Measurements from ENCODE around the gene IRS2. TPM values are rescaled to one million over a fixed set of nuclear protein-coding genes. Genes with fewer than 3 reads are reported as not detected.

The IRS2 gene
- total and polyA plus RNA-seq, 4 donors, result 4.0 to 9.1 (median 6.7) TPM

GRCh38 chr13:109795011-109795410, 8.6 kb upstream of the IRS2 start:
- no peaks in the 10 kb centered on the region for H3K27me3 ChIP-seq (ENCODE audit: control insufficient read depth in 4 of 4, insufficient read depth in 4 of 4, low read length in 3 of 4)
- H3K4me1 ChIP-seq (ENCODE audit: control insufficient read depth in 4 of 4, insufficient read depth in 4 of 4, low read length in 3 of 4), result peaks cover 0 to 11% (median 9%) of the 10 kb centered on the region in 4 donors
- no peak overlapping the region for H3K27ac ChIP-seq (ENCODE audit: low read depth in 1 of 2, low read length in 2 of 2)
- DNase-seq (ENCODE audit: low spot score), result no peak
- WGBS, result 25% methylated on average over 2 of the region's 2 CpGs
- H3K9me3 ChIP-seq (ENCODE audit: control insufficient read depth in 4 of 4, low read length in 3 of 4), result no peaks in the 10 kb centered on the region
- TF ChIP-seq GABPA (IDR thresholded peaks at IDR 0.05 in 1 of 2, conservative IDR thresholded peaks at IDR 0.05 in 1 of 2) (no peak), EGR1 (IDR thresholded peaks at IDR 0.05; ENCODE audit: low read depth in 2 of 2) (no peak), FOXA1 (IDR thresholded peaks at IDR 0.05) (no peak)
- H3K4me3 ChIP-seq (ENCODE audit: low read depth in 1 of 3, low read length in 3 of 3), result no peak overlapping the region
- H3K36me3 ChIP-seq (ENCODE audit: control insufficient read depth in 4 of 4, insufficient read depth in 3 of 4, low read depth in 1 of 4, low read length in 3 of 4), result no peaks in the 10 kb centered on the region
- no peak overlapping the region for H3K9ac ChIP-seq (ENCODE audit: low read depth in 1 of 2, low read length in 2 of 2)

DNA sequence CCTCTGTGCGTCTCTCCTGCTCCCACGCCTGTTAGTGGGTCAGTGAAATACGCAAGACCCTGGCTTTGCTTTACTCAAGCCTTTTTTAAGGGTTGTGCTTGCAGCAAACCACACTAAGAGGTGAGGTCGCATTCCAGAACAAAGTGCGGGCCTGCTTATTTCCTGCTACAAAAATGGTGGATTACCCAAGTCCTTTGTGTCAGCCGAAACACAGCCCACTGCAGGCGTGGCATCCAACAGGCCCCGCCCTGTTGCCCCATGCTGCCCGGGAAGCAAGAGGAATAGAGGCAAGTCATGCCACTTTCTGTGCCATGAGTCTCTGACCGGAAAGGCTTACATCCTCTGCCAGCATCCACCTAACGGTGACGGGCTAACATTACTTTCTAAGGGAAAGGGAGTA, 7.7 kb upstream of the IRS2 start:
- H3K4me3 ChIP-seq (ENCODE audit: low read depth in 1 of 3, low read length in 3 of 3), result no peak overlapping the region
- H3K4me1 ChIP-seq (ENCODE audit: control insufficient read depth in 4 of 4, insufficient read depth in 4 of 4, low read length in 3 of 4), result peaks cover 0 to 18% (median 16%) of the 10 kb centered on the region in 4 donors
- TF ChIP-seq HNF4A (conservative IDR thresholded peaks at IDR 0.05), result no peak
- no peak for TF ChIP-seq CTCF (IDR thresholded peaks at IDR 0.05; ENCODE audit: low read depth, low read length, missing input control)
- no peak for TF ChIP-seq YY1 (IDR thresholded peaks at IDR 0.05)
- TF ChIP-seq MAX (IDR thresholded peaks at IDR 0.05), result no peak
- no peak for TF ChIP-seq TAF1 (conservative IDR thresholded peaks at IDR 0.05)
- no peak for TF ChIP-seq EGR1 (IDR thresholded peaks at IDR 0.05; ENCODE audit: low read depth in 2 of 2)
- TF ChIP-seq JUND (IDR thresholded peaks at IDR 0.05), result no peak
- TF ChIP-seq RXRA (IDR thresholded peaks at IDR 0.05), result no peak
- no peak overlapping the region for H3K9ac ChIP-seq (ENCODE audit: low read depth in 1 of 2, low read length in 2 of 2)
- H3K9me3 ChIP-seq (ENCODE audit: control insufficient read depth in 4 of 4, low read length in 3 of 4), result no peaks in the 10 kb centered on the region
- no peak overlapping the region for H3K27ac ChIP-seq (ENCODE audit: low read depth in 1 of 2, low read length in 2 of 2)
- no peak for DNase-seq (ENCODE audit: low spot score)
- no peaks in the 10 kb centered on the region for H3K27me3 ChIP-seq (ENCODE audit: control insufficient read depth in 4 of 4, insufficient read depth in 4 of 4, low read length in 3 of 4)
- no peaks in the 10 kb centered on the region for H3K36me3 ChIP-seq (ENCODE audit: control insufficient read depth in 4 of 4, insufficient read depth in 3 of 4, low read depth in 1 of 4, low read length in 3 of 4)
- WGBS, result 89% methylated on average over 12 of the region's 12 CpGs

DNA sequence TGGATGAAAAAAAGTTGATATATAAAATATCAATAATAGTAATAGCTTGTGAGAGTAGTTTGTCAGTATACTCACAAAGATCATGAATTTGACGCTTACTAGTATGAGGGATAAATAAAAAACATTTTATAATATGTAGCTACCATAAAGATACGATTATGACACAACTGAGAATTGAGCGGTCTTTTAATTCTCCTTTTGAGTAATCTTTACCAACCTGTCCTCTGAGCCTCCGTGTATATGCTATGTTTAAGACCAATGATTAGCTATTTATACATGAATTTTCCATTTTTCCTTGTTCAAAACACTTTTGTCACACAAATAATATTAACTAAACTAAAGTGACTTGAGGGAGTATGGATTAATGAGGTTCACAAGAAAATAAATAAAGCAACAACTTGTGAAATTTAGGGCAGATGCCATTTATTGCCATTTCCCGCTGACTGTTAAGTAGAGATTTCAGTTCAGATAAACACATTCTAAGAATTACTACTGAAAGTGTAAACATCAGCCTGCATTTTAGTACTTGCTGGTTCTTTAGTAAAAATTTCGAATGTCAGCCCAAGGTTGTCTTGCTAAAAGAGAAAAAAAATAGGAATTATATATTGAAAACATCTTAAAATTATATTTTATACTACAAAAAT, 6.2 kb upstream of the IRS2 start:
- Histone ChIP-seq H3K27ac (ENCODE audit: low read depth in 1 of 2, low read length in 2 of 2) (no peak overlapping the region), H3K9me3 (ENCODE audit: control insufficient read depth in 4 of 4, low read length in 3 of 4) (no peaks in the 10 kb centered on the region), H3K4me1 (ENCODE audit: control insufficient read depth in 4 of 4, insufficient read depth in 4 of 4, low read length in 3 of 4) (peaks cover 5 to 24% (median 21%) of the 10 kb centered on the region in 4 donors), H3K4me3 (ENCODE audit: low read depth in 1 of 3, low read length in 3 of 3) (no peak overlapping the region), H3K36me3 (ENCODE audit: control insufficient read depth in 4 of 4, insufficient read depth in 3 of 4, low read depth in 1 of 4, low read length in 3 of 4) (no peaks in the 10 kb centered on the region), H3K27me3 (ENCODE audit: control insufficient read depth in 4 of 4, insufficient read depth in 4 of 4, low read length in 3 of 4) (no peaks in the 10 kb centered on the region), H3K9ac (ENCODE audit: low read depth in 1 of 2, low read length in 2 of 2) (no peak overlapping the region)
- TF ChIP-seq CTCF (IDR thresholded peaks at IDR 0.05; ENCODE audit: low read depth, low read length, missing input control), result no peak
- TF ChIP-seq RXRA (IDR thresholded peaks at IDR 0.05), result no peak
- no peak for TF ChIP-seq FOXA2 (IDR thresholded peaks at IDR 0.05)
- no peak for TF ChIP-seq EGR1 (IDR thresholded peaks at IDR 0.05; ENCODE audit: low read depth in 2 of 2)
- no peak for TF ChIP-seq JUND (IDR thresholded peaks at IDR 0.05)
- TF ChIP-seq, protein P1, sequence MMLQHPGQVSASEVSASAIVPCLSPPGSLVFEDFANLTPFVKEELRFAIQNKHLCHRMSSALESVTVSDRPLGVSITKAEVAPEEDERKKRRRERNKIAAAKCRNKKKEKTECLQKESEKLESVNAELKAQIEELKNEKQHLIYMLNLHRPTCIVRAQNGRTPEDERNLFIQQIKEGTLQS (IDR thresholded peaks at IDR 0.05), result no peak
- no peak for TF ChIP-seq TAF1 (conservative IDR thresholded peaks at IDR 0.05)
- TF ChIP-seq HNF4G (IDR thresholded peaks at IDR 0.05), result no peak
- TF ChIP-seq SP1 (IDR thresholded peaks at IDR 0.05), result no peak
- no peak for TF ChIP-seq MAX (IDR thresholded peaks at IDR 0.05)
- TF ChIP-seq GABPA (IDR thresholded peaks at IDR 0.05 in 1 of 2, conservative IDR thresholded peaks at IDR 0.05 in 1 of 2), result no peak
- 83% methylated on average over 6 of the region's 6 CpGs for WGBS
- no peak for DNase-seq (ENCODE audit: low spot score)
